Superior temporal gyrus (tissue), 1 donor: ENCODE results near the gene ACOT8.
"Not testable (repeated sequence)": the region's sequence is repeated elsewhere in the genome, so short reads cannot be mapped to it uniquely, and the experiment has no call there.

Source experiments
- DNase-seq: peaks from one replicate; pipeline ENCODE4 v3.0.0-alpha.2; 2016; ENCODE audit errors: extremely low spot score

ACOT8 gene

DNA sequence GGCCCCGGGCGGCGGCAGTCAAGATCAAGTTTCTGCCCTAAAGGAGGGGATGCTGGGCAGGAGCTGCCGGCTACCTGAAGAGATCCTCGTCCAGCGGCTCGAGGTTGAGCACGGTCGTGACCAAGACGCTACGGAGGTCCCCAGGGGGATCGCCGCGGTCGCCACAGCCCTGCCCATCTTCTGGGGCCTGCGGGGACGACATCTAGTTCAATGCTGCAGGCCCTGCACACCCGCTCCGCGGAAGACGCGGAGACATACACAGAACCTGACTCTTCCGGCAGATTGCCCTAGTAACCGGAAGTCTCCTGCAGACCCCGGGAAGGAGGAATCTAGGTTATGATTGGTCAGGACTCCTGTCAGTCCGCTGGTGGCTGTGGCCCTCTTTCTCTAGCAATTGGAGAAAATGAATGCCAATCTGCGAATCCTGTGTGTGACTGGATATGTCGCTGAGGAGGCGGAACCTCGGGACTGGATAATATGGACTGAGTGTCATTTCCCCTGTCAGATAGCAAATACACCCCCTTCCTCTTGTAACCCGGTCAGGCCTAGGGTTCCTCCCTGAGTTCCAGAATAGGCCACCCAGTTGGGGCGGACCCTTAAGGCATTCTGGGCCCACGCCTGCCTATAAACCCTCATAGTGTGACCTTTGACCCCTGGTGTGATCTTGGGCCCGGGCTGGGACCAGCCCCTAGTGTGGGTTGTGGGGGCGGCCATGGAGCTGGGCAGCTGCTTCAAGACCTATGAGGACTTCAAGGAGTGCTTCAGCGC, at the start of gene ACOT8, which contains the start of gene ZSWIM3:
Gene ACOT8 (minus strand): TSS at position 279 of the 768 bp plus-strand sequence. CDS start 77 bp downstream, at position 202.
Gene ZSWIM3 (plus strand): TSS at position 501 of the 768 bp plus-strand sequence. CDS start 212 bp downstream, at position 713.
- peak; percentile 100 for DNase-seq

DNA sequence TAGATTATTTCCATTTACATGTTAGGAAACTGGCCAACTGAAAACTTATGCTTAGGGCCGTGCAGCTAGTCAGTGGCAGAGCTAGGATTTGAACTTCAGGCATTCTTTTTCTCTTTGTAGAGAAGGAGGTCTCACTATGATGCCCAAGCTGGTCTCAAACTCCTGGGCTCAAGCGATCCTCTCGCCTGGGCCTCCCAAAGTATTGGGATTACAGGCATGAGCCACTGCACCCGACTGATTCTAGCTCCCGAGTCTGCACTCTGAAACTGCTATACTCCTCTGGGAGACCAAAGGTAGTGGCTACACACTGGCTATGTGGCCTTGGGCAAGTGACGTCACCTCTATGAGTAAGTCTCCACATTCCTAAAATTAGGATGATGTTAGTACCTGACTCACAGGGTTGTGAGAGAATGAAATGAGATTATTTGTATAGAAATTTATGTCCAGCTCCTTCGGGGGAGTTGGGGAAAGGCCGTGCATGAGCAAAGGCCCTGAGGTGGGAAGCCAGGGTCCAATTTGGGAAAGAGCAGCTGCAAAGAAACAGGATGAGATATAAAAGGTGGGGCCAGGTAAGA, 48.4 kb upstream of the ACOT8 start:
- no peak for DNase-seq

DNA sequence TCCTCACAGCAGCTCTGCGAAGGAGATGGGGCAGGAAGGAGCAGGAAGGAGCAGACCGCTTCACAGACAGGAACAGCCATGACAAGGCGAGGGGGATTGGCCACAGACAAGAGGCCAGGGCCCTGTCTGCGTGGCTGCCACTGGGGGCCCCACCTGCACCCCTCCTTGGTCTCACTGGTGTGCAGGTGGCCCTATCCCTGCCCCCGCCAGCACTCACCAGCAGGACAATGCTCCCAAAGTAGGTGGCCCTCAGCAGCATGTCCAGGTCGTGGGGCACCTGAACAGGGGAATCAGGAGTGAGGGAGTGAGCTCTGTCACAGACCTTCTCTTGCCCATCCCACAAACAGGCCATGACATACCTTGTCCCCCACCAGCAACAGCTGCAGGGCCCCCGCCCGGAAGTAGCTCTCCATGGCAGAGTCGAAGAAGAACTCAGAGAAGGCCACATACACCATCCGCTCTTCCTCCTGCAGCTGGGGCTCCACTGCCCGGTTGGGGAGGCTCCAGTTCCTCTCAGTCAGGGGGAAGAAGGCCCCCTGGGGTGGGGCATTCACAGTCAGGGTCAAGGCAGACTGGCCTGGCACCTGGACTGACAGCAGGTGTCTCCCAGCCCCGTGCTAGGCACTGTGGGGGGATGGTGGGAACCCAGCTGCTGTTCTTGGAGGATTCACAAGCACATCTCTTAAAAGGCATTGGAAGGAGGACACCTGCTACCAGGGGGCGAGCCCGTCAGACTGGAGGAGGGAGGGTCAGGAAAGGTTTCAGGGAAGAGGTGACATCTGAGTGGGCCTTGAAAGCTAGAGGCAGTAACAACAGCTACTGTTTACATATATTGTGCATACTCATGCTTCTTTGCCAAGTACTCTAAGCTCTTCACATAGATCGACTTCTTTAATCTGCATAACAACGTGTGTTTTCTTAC, 47.7 kb upstream of the ACOT8 start:
- no peak for DNase-seq

DNA sequence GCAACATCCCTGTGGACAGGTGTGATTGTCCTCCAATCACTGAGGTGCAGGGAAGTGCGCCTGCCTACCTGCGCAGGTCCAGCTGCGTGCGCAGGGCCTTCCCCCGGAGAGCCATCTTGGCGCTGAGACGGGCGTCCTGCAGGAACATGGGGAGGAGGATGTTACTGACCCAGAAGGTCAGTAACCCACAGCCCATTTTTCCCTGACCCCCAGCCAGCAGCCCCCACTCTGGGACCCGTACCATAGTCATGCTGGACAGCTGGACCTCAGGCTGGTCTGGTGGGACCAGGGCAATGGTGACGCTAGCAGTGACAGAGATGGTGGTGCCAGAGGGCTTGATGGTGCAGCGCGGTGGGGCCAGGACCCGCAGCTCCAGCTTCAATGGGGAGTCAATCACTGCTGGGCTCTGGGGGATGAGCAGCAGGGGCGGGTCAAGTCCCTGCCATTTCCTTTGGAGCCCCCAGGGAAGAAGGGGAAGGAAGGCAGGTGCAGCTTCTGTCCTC, 45.1 kb upstream of the ACOT8 start:
- no peak for DNase-seq

DNA sequence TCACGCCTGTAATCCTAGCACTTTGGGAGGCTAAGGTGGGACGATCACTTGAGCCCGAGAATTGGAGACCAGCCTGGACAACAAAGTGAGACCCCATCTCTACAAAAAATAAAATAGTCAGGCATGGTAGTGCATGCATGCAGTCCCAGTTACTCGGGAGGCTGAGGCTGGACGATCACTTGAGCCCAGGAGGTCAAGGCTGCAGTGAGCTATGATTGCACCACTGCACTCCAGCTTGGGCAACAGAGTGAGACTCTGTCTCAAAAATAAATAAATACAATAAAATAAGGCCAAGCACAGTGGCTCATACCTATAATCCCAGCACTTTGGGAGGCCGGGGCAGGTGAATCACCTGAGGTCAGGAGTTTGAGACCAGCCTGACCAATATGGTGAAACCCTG, 44.1 kb upstream of the ACOT8 start:
- DNase-seq = not testable (repeated sequence)

DNA sequence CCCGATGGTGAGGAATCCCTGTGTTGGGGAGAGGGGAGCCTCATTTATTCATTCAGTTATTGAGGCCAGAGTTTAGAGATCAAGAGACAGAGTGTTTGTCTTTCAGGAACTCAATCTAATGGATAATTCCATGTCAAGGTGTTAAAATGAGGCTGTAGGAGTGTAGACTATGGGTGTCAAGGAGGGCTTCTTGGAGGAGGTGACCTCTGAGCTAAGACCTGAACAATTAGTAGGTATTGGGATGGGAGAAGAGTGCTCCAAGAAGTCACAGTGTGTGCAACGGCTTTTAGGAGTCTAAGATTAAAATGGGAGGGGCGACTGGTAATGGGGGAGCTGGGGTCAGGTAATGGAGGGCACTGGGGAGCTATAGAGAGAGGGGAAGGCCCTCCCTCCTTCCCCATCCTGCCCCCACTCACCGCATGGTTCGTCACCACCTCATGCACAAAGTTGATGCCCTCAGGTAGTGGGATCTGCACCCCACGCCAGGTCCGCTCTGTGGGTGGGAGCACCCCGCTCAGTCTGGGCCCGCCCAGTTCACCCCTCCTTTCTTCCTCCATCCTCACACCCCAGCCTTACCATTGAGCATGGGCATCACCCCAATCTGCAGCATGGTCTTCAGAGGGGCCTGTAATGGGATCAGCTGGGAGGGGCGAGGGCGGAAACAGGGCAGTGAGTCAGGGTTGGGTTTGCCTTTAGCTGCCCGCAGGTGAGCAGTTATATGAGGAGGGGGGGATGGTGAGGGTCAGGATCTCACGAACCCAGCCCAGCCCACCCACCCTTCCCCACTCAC, 42.0 kb upstream of the ACOT8 start:
- no peak for DNase-seq

DNA sequence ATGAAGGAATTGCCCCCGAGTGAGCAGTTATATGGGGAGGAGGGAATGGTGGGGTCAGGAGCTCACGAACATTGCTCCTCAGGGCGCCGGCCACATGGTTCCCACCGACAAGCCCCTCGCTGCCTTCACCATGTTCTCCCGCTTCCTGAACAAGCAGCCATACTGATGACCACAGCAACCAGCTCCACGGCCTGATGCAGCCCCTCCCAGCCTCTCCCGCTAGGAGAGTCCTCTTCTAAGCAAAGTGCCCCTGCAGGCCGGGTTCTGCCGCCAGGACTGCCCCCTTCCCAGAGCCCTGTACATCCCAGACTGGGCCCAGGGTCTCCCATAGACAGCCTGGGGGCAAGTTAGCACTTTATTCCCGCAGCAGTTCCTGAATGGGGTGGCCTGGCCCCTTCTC, 41.1 kb upstream of the ACOT8 start:
- DNase-seq = no peak

DNA sequence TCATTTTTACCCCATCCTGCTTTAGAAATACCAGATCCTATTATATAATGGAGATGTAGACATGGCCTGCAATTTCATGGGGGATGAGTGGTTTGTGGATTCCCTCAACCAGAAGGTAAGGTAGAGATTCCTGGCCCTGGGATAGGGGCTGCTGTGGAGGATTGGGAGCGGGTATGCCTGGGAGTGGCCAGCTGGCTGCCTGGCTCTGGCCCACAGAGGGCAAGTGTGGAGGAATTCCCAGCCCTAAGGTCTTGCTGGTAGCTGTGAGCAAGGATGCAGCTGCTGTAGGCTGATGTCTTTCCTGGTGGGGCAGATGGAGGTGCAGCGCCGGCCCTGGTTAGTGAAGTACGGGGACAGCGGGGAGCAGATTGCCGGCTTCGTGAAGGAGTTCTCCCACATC, 40.5 kb upstream of the ACOT8 start:
- DNase-seq = no peak

DNA sequence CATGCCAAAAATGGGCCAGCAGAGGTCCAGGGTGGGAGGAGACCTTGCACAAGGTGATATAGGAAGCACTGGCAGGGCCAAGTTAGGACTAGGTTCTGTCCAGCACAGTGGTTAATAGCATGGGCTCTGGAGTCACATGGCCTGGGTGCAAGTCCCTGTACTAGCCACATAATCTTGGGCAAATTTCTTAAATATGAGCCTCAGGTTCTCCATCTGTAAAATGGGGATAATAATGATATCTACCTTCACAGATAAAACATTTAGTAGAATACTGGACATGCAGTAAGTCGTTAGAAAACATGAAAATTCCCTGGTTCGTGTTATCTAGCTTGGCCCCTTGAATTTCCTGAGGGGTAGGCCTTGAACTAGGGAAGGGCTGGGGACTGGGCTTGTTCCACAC, 40.1 kb upstream of the ACOT8 start:
- DNase-seq = no peak

DNA sequence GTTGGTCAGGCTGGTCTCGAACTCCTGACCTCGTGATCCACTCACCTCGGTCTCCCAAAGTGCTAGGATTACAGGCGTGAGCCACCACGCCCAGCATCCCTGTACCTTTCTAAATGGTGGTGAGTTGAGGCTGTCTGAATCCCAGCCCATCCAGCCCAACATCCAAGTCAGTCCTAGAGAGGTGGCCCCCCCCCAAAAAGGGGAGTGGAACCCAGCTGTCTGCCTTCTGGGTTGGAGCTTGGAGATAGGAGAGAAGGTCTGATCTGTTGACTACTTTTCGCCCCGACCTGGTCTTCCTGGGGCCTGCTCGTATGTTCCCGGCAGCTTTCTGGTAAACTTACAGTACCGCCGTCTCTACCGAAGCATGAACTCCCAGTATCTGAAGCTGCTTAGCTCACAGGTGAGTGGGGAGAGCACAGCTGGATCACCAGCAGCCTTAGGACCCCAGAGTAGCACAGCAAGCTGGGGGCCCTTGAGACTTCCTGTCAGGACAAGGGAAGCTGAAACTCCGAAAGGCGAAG, 39.5 kb upstream of the ACOT8 start:
- DNase-seq = no peak

DNA sequence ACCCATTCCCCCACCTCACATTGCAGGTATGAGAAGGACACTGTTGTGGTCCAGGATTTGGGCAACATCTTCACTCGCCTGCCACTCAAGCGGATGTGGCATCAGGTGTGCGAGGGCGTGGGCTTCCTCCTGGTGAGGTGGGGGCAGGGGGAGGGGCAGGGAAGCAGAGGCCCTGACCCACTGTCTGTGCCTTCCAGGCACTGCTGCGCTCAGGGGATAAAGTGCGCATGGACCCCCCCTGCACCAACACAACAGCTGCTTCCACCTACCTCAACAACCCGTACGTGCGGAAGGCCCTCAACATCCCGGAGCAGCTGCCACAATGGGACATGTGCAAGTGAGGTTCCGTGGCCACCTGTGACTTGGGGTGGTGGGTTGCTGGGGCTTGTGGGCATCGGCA, 37.6 kb upstream of the ACOT8 start:
- no peak for DNase-seq

DNA sequence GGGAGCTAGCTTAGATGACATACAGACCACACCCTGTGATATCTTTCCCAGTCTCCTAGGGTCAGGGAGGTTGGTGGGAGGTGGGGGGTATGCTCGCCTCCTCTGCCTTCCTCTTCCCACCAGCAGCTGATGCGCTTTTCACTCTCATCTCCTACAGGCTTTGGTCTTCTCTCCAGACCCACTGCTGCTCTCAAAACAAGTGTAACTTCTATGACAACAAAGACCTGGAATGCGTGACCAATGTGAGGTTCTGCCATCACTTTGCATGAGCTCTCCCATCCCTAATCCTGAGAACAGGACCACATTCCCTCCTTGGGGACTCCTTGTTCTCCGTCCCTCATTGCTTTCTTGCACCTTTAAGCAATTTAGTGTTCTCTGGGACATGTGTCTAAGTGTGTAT, 36.6 kb upstream of the ACOT8 start:
- no peak for DNase-seq

DNA sequence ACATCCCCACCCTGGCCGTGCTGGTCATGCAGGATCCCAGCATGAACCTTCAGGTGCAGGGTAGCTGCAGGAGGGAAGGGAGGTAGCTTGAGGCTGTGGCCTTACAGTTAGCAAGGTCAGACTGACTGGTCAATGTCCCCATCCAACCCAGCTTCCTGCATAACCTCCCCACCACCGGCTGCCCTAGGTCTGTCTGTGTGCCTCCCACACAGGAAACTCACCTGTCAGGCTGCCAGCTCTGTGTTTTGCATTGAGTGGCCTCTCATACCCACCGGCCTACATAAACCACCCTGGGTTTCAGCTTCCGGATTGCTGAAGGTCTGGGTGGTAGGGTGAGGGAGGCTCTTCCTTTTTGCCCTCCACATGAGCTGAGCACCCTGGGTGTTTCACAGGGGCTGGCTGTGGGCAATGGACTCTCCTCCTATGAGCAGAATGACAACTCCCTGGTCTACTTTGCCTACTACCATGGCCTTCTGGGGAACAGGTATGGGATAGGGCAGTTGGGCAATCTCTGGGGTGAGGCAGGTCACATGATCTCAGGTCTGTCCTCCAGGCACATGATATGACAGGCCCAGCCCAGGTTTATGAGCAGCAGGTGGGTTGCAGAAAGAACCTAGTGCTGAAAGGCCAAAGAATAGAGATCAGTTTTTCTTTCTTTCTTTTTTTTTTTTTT, 35.8 kb upstream of the ACOT8 start:
- no peak for DNase-seq

DNA sequence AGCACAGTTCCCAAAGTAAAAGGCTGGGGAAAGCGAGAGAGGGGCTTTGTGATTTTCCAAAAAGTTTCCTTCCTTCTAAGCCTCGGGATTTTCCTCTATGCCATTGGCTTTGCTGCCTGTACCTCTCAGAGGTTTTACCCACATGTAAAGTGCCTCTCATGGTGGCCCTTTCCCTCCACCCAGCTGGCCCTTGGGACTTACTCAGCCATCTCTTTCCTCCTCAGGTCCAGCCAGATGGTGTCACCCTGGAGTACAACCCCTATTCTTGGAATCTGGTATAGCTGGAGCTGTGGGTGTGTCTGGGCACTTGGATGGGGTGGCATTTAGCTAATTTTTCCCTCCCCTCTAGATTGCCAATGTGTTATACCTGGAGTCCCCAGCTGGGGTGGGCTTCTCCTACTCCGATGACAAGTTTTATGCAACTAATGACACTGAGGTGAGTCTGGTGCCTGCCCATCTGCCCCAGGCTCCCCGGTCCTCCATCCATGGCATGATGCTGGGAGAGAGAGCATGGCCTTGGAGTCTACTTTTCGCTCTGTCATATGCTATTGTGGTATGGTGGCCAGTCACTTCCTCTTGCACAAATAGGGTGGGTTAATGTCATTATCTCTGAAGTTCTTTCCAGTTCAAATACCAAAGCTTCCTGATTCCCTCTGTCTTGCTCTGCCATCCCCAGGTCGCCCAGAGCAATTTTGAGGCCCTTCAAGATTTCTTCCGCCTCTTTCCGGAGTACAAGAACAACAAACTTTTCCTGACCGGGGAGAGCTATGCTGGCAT, 35.0 kb upstream of the ACOT8 start:
- DNase-seq = no peak

DNA sequence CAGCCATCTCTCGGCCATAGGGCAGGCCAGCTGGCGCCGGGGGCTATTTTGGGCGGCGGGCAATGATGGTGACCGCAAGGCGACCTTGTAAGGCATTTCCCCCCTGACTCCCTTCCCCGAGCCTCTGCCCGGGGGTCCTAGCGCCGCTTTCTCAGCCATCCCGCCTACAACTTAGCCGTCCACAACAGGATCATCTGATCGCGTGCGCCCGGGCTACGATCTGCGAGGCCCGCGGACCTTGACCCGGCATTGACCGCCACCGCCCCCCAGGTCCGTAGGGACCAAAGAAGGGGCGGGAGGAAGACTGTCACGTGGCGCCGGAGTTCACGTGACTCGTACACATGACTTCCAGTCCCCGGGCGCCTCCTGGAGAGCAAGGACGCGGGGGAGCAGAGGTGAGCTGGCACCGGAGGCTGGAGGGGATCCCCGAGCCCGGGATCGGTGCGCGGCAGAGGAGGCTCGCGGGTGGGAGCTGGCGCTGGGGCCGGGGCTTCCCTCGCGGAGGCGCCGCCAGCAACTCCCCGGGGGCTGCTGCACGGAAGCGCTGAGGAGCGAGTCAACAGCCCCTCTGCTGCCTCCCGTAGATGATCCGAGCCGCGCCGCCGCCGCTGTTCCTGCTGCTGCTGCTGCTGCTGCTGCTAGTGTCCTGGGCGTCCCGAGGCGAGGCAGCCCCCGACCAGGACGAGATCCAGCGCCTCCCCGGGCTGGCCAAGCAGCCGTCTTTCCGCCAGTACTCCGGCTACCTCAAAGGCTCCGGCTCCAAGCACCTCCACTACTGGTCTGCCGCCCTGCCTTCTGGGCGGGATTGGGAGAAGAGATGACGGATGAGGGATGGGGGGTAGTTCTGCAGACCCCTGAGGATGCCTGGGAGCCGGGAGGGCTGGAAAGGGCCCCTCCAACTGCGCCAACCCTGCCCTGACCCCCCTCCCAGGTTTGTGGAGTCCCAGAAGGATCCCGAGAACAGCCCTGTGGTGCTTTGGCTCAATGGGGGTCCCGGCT, 34.1 kb upstream of the ACOT8 start, which contains the start of the genes CTSA and NEURL2:
Gene CTSA (plus strand): TSS at position 351 of the 999 bp plus-strand sequence. CDS start 234 bp downstream, at position 585.
Gene NEURL2 (minus strand): TSS at position 224 of the 999 bp plus-strand sequence. CDS start 217 bp downstream, at position 7.
- DNase-seq = peak; percentile 95

DNA sequence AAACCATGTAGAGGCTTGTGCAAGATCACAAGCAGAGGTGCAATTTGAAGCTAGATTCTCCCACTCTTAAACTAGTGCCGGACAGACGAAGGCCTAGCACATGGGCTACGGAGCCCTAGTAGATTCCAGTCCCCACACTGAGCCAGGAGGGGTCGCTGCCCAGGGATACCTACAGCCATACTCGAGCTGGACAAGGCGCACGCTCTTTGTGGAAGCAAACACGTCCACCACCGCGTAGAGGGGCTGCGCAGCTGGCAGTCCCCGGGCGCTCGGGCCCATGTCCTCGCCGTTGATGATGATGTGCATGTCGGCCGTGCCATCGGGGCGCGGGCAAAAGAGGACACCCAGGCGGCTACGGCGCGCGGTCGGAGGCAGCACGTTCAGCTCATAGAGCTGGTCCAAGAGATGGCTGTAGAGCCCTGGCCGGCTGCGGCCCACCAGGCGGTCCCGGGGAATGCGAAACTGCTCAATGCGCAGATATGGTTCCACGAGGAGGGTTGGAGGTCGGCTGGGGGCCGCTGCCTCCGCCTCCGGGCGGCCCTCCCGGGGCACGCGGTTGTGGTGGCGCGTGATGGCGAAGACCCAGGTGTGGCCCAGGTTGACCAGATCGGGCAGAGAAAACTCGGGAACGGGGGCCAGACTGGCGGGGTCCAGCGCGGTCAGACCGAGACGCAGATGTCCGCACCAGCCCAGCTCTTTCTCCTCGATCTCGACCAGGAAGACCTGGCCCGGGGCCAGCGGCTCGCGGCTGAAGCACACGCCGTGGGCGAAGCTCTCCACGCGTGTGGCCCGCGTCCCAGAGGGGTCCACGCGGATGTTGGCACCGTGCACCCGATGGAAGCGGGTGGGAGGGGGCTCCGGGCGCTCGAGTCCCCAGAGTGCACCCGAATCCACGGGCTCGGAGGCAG, 33.1 kb upstream of the ACOT8 start:
- peak; percentile 72 for DNase-seq

DNA sequence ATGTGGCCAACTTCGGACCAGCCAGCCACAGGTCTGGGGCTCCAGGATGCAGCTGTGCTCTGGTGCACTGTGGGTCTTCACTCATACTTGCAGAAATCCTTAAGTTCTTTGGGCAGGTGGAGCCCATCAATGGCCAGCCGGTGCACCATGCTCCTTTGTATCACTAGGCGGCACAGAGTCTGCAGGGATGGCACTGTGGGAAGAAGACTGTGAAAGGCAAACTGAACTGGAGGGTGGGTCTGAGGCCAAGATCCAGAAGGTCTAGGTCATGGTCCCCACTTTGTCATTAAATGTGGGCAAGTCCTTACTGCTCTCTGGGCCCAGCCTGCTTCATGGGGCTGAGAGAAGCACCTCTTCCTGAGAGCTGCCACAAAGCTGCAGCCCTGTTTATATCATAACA, 31.5 kb upstream of the ACOT8 start:
- DNase-seq = no peak
